SIG-M5 (cell line): ENCODE results near the gene L1CAM.

Experiments
- DNase-seq: peaks from one replicate; lab custom pipeline; 2025; lab: John Stamatoyannopoulos, UW

L1CAM gene

DNA sequence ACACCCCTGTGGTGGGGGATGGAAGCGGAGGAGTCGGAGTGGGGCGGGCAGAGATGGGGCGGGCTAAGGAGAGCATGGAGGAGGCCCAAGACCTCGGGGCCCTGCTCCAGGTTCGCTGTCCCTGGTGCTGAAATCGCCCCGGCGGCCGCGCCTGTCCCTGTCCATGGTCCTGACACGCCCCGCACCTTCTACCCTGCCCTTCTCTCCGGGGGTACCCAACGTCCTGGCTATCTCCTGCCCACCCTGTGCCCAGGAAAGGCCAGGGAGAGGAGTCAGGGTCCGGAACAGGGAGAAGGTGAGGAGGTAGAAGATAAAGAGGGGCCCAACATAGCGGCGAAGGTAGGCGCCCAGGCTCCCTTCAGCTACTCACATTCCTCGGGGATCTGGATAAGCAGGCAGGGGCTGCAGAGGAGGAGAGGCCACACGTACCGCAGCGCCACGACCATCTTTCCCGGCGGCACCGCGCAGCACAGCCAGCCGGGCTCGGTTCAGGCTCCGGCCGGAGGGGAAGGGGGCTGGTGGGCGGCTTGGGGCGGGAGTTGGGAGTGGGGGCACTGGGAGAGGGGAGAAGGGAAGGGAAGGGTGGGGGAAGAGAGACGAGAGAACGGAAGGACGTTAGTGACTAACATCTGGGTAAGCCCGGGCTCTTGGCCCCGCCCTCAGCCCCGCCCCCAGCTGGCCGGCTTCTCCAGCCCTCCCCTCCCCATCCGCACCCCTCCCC, 10.4 kb downstream of the L1CAM start:
- no peak for DNase-seq

- DNase-seq: no peak
Observed at GRCh38 chrX:153874366-153875125, 11.4 kb downstream of the L1CAM start.

DNA sequence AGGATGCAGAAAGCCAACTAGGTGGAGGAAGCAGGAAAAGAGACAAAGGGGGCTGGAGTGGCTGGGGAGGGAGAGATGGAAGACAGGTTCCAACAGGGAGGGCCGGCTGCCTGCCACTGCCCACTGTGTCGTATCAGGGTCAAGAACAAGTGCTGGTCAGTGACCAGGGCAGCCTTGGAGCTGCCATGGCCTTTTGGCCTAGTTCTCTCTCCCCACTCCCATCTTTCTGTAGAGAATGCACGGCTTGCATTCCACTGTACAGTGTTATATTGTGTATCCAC, 11.9 kb downstream of the L1CAM start:
- DNase-seq: no peak

GRCh38 chrX:153873282-153874084, 12.5 kb downstream of the L1CAM start:
- no peak for DNase-seq

- DNase-seq: no peak
Observed at GRCh38 chrX:153871946-153872878, 13.8 kb downstream of the L1CAM start.

DNA sequence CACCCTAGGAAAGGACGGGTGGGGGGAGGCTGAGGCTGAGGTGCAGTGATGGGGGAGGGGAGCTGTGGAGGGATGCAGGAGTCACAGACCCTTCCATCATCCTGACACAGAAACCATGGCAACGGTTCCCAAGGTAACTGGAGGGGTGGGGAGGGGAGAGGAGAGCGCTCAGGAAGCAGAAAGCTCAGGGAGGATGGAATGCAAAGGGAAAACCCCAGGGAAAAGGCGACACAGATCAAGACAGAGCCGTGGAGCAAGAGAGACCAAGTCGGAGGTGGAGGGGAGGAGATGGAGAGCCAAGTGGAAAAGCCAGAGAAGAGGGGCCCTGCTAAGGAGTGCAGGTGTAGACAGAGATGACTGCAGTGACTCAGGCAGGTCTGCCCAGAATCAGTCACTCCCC, 14.5 kb downstream of the L1CAM start:
- DNase-seq: no peak

GRCh38 chrX:153870791-153871360, 15.1 kb downstream of the L1CAM start:
- no peak for DNase-seq

DNA sequence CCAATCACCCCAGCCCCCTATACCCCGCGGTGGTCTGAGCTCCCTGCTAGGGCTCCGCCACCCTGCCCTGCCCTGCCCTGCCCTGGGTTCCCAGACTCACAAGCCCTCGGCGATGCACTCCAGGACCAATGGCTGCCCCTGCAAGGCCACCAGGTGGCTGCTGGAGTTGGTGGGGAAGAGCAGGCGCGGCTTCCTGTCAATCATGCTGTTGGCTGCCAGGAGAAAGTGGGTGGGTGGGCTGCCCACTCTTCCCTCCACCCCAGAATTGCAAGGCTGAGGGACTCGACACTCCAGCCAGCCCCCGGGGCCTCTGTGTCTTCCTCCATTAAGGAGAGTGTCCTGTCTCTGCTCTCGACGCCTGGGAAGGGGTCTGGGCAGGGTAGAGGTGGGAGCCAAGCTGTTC, 15.7 kb downstream of the L1CAM start:
- no peak for DNase-seq

GRCh38 chrX:153869473-153870287, 16.3 kb downstream of the L1CAM start:
- no peak for DNase-seq

- DNase-seq: no peak
Observed at GRCh38 chrX:153868576-153869472, 17.1 kb downstream of the L1CAM start.

DNA sequence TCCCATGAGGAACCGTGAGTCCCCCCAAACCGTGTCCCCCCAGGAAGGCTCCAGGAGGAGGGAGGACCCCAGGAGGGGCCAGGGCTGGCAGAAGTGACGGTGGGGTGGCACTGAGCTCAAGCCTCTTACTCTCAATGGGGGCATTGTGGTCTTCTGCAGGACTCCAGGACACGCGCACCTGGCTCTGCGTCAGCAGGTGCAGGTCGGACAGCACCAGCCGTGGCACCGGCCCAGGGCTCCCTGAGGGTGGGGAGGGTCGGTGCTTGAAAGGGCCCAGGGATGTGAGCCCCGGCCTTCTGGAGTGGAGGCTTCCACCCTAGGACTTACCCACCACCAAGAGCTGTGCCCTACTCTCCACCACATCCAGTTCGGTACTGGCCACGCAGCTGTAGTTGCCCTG, 18.3 kb downstream of the L1CAM start:
- no peak for DNase-seq

GRCh38 chrX:153867139-153867538, 18.8 kb downstream of the L1CAM start:
- no peak for DNase-seq

GRCh38 chrX:153866302-153867019, 19.5 kb downstream of the L1CAM start:
- DNase-seq: no peak

GRCh38 chrX:153865685-153866084, 20.3 kb downstream of the L1CAM start:
- DNase-seq: no peak

DNA sequence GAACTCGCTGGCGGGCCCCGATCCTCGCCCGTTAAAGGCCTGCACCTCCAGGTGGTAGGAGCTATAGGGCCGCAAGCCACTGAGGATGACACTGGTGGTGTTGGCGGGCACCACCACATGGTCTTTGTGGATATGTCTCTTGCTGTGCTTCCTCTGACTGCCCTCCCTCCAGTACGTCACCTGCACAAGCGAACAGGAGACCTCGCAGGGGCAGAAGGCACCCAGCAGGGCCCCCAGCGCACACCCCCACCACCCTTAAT, 20.7 kb downstream of the L1CAM start:
- DNase-seq: no peak

GRCh38 chrX:153864561-153865320, 21.2 kb downstream of the L1CAM start:
- DNase-seq: no peak

DNA sequence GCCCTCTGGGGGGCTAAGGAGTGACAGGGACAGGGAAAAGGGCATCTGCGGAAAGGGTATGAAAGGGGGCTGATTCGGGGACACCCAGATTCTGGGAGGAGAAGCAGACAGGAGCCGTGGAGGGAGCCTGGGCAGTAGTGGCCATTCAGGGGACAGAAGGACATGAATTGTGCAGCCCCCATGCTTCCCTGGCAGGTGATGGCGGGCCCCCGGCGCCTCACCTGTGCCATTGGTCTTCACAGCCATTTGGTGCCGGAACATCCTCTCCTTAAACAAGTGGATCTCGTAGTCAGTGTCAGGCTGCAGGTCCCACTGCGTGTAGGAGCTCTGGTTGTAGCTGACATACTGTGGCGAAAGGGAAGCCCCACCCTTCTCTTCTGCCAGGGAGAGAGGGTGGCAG, 21.9 kb downstream of the L1CAM start:
- no peak for DNase-seq

DNA sequence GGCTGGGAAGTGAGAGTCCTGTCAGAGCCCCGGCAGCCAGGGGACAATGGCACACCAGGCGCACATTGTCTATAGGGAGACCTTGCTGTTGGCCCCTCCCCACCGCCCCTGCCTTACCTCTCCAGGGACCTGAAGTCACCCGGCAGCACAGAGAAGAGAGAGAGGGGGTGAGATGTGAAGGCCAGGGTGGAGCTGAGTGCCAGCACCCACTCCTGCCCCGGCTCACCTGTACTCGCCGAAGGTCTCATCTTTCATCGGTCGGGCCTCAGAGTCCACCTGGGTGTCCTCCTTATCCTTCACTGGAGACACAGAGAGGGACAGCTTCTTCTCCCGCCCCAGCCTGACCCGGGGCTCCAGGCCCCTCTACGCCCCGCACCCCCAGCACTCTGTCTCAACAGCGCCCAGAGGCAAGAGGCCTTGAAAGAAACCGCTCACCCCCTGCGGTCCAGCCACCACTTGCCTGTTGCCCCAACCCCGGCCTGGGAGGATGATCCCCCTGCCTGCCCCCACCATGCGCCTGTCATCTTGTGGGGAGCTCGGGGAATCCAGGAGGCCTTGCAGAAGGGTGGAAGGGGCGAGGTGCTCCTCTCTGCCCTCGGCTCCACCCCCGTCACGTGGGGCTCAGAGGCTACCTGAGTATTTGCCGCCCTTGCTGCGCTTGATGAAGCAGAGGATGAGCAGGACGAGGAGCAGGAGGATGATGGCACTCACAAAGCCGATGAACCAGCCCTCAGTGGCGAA, 22.6 kb downstream of the L1CAM start:
- no peak for DNase-seq
